Body of pancreas (tissue), 4 donors: ENCODE results near the gene RASIP1.

Experiments
- POLR2A ChIP-seq, 3 donors: fragments of 450-650 bp; IDR thresholded peaks; one replicate each; pipeline ENCODE4 v1.6.1; 2016; ENCODE audit warnings: antibody characterized with exemption in 3 of 3, mild to moderate bottlenecking in 2 of 3
- TF ChIP-seq, protein P1 (sequence below), 7 experiments: fragments of 450-650 bp in 4 of 7; fragments of 200-600 bp in 3 of 7; sonication (generic) in 3 of 7; IDR thresholded peaks; one replicate each; pipeline ENCODE4 v1.5.1; 2016 to 2019; ENCODE audit warnings: antibody characterized with exemption in 7 of 7

- TF ChIP-seq, protein P1, sequence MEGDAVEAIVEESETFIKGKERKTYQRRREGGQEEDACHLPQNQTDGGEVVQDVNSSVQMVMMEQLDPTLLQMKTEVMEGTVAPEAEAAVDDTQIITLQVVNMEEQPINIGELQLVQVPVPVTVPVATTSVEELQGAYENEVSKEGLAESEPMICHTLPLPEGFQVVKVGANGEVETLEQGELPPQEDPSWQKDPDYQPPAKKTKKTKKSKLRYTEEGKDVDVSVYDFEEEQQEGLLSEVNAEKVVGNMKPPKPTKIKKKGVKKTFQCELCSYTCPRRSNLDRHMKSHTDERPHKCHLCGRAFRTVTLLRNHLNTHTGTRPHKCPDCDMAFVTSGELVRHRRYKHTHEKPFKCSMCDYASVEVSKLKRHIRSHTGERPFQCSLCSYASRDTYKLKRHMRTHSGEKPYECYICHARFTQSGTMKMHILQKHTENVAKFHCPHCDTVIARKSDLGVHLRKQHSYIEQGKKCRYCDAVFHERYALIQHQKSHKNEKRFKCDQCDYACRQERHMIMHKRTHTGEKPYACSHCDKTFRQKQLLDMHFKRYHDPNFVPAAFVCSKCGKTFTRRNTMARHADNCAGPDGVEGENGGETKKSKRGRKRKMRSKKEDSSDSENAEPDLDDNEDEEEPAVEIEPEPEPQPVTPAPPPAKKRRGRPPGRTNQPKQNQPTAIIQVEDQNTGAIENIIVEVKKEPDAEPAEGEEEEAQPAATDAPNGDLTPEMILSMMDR (IDR thresholded peaks at IDR 0.05): no peak
- no peak for TF ChIP-seq POLR2A (IDR thresholded peaks at IDR 0.05)
Observed at GRCh38 chr19:48746110-48746509, 5.7 kb upstream of the RASIP1 start.
